ENCODE data around the gene KIAA0753. TPM values are rescaled to one million over a fixed set of nuclear protein-coding genes. Genes with fewer than 3 reads are reported as not detected.
"Not testable (repeated sequence)": the region's sequence is repeated elsewhere in the genome, so short reads cannot be mapped to it uniquely, and the experiment has no call there.

The KIAA0753 gene
- total RNA-seq, 2 experiments from 2014 or later = 20.8 to 29.8 TPM

GRCh38 chr17:6666557-6666956, 26.0 kb upstream of the KIAA0753 start:
- no peak for TF ChIP-seq CTCF (conservative IDR thresholded peaks at IDR 0.05; ENCODE audit: low read length)
- TF ChIP-seq EZH2phosphoT487 (IDR thresholded peaks at IDR 0.05; ENCODE audit: borderline replicate concordance, low read depth, low read length) = no peak
- intact Hi-C loops (cut with micrococcal nuclease; ENCODE audit: unreplicated experiment) = loop anchor here (2.0 kb wide), 1 partner anchor 176 kb away; no protein-coding TSS in a partner anchor
- no peak overlapping the region for H3K27ac ChIP-seq (ENCODE audit: low read depth, low read length, poor library complexity, severe bottlenecking)
- no TSS peak for BruUV-seq (replicated peaks)
- no peak overlapping the region for H2AFZ ChIP-seq (ENCODE audit: low read length)
- POLR2A ChIA-PET = no interaction called here
- DNase-seq (ENCODE audit: low spot score) = no peak
- H3K79me2 ChIP-seq (ENCODE audit: insufficient read depth, low read depth, low read length) = peaks cover 3% of the 10 kb centered on the region; the same call in 1 of the 2 replicates
- H4K20me1 ChIP-seq (ENCODE audit: insufficient read depth, low read length) = no peaks in the 10 kb centered on the region
- no peak overlapping the region for H3K4me2 ChIP-seq (ENCODE audit: low read length)
- CTCF ChIA-PET (ENCODE audit: unreplicated experiment) = interaction anchor here (0.9 kb wide), 1 partner anchor 338 kb away, joined by 3 read pairs; no protein-coding TSS in a partner anchor
- no peaks in the 10 kb centered on the region for H3K9me3 ChIP-seq (ENCODE audit: low read length)
- peaks cover 13% of the 10 kb centered on the region for H3K4me1 ChIP-seq (ENCODE audit: insufficient read depth, low read length, poor library complexity, severe bottlenecking)
- no peaks in the 10 kb centered on the region for H3K9me2 ChIP-seq (ENCODE audit: insufficient read depth, low read length)
- H3K36me3 ChIP-seq (ENCODE audit: insufficient read depth, low read length) = peaks cover 13% of the 10 kb centered on the region; the same call in 1 of the 2 replicates
- H3K4me3 ChIP-seq (ENCODE audit: low read depth, low read length, poor library complexity, severe bottlenecking) = no peak overlapping the region

- TF ChIP-seq EZH2phosphoT487 (IDR thresholded peaks at IDR 0.05; ENCODE audit: borderline replicate concordance, low read depth, low read length) (no peak), CTCF (conservative IDR thresholded peaks at IDR 0.05; ENCODE audit: low read length) (peak; percentile 87)
- Histone ChIP-seq H3K9me2 (ENCODE audit: insufficient read depth, low read length) (no peaks in the 10 kb centered on the region), H4K20me1 (ENCODE audit: insufficient read depth, low read length) (no peaks in the 10 kb centered on the region), H3K36me3 (ENCODE audit: insufficient read depth, low read length) (peaks cover 13% of the 10 kb centered on the region; the same call in 1 of the 2 replicates), H3K4me1 (ENCODE audit: insufficient read depth, low read length, poor library complexity, severe bottlenecking) (peaks cover 17% of the 10 kb centered on the region), H3K9me3 (ENCODE audit: low read length) (no peaks in the 10 kb centered on the region), H3K27ac (ENCODE audit: low read depth, low read length, poor library complexity, severe bottlenecking) (no peak overlapping the region), H3K4me2 (ENCODE audit: low read length) (no peak overlapping the region), H2AFZ (ENCODE audit: low read length) (no peak overlapping the region), H3K4me3 (ENCODE audit: low read depth, low read length, poor library complexity, severe bottlenecking) (no peak overlapping the region), H3K79me2 (ENCODE audit: insufficient read depth, low read depth, low read length) (peaks cover 4% of the 10 kb centered on the region; the same call in 1 of the 2 replicates)
- ChIA-PET POLR2A (no interaction called here), CTCF (ENCODE audit: unreplicated experiment) (interaction anchor here (0.9 kb wide), 1 partner anchor 338 kb away, joined by 3 read pairs; no protein-coding TSS in a partner anchor)
- intact Hi-C loops (cut with micrococcal nuclease; ENCODE audit: unreplicated experiment) = loop anchor here (2.0 kb wide), 1 partner anchor 177 kb away; no protein-coding TSS in a partner anchor
- BruUV-seq (replicated peaks) = no TSS peak
- peak; percentile 61 for DNase-seq (ENCODE audit: low spot score)
These were observed 25.6 kb upstream of the KIAA0753 start for GRCh38 chr17:6666077-6666521.

DNA sequence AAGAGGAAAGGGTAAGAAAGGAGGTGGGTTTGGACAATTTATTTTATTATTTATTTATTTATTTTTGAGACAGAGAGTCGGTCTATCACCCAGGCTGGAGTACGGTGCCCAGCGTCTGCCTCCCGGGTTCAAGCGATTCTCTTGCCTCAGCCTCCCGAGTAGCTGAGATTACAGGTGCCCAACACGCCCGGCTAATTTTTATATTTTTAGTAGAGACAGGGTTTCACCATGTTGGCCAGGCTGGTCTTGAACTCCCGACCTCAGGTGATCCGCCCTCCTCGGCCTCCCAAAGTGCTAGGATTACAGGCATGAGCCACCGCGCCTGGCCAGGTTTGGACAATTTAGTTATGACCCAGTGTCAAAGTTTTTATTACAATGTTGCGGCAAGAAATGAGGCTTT, 22.7 kb upstream of the KIAA0753 start:
- H3K9me2 ChIP-seq (ENCODE audit: insufficient read depth, low read length); H3K79me2 ChIP-seq (ENCODE audit: insufficient read depth, low read depth, low read length); BruUV-seq (replicated peaks); H4K20me1 ChIP-seq (ENCODE audit: insufficient read depth, low read length); H2AFZ ChIP-seq (ENCODE audit: low read length); intact Hi-C loops (cut with micrococcal nuclease; ENCODE audit: unreplicated experiment); POLR2A ChIA-PET; H3K9me3 ChIP-seq (ENCODE audit: low read length); H3K27ac ChIP-seq (ENCODE audit: low read depth, low read length, poor library complexity, severe bottlenecking); H3K4me3 ChIP-seq (ENCODE audit: low read depth, low read length, poor library complexity, severe bottlenecking); DNase-seq (ENCODE audit: low spot score); H3K4me2 ChIP-seq (ENCODE audit: low read length); CTCF ChIA-PET (ENCODE audit: unreplicated experiment): not testable (repeated sequence)
- peaks cover 27% of the 10 kb centered on the region for H3K36me3 ChIP-seq (ENCODE audit: insufficient read depth, low read length)
- peaks cover 39% of the 10 kb centered on the region for H3K4me1 ChIP-seq (ENCODE audit: insufficient read depth, low read length, poor library complexity, severe bottlenecking)

Data from OCI-LY7 (cell line).